HL-60 (cell line): Measurements from ENCODE around the gene C14orf180.

Experiments used
- POLR2AphosphoS5 ChIP-seq: IDR thresholded peaks from 2 replicates; pipeline ENCODE4 v1.6.1; 2012; ENCODE audit warnings: low read depth
- TF ChIP-seq, protein P1 (sequence below): IDR thresholded peaks from one replicate; pipeline ENCODE4 v1.5.1; 2011; ENCODE audit warnings: low read length, control low read depth, inconsistent platforms; ENCODE audit not compliant: insufficient read depth

DNA sequence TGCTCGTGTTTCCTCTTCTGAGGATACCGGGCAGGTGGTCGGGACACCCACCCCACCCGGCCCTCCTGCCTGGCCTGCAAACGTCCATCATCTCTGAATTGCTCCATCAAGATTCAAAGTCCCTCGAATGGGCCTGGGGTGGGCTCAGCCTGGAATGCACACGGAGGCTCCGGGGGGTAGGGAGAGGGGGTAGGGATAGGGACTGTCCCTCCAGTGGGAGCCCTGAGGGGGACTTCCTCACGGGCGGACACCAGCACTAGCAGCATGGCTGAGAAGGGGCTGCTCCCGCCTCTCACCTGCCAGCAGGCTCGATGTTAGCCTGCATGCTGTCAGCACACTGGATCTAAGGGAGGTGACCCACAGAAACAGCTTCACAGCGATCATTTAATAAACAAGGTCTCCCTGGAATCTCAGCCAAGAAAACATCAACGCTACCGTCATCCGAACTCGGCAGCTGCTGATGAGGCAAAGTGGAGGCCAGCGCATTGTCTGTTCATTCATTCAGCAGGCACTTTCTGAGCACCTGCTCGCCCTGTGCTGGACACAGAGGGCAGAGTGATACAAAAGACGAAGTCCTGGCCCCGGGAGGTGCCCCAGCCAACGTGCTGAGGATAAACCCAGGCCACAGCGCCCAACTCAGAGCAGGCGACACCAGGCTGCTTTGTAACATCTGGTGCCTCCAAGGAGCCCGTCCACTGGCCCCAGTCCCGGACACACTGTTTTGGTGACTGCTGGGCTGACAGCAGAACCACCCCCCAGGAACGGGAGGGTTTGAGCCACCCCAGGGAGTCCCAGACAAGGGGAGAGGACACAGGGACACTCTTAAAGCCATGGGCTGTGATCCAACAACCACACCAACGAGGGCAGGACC lies 18.7 kb downstream of the C14orf180 start:
- TF ChIP-seq, protein P1, sequence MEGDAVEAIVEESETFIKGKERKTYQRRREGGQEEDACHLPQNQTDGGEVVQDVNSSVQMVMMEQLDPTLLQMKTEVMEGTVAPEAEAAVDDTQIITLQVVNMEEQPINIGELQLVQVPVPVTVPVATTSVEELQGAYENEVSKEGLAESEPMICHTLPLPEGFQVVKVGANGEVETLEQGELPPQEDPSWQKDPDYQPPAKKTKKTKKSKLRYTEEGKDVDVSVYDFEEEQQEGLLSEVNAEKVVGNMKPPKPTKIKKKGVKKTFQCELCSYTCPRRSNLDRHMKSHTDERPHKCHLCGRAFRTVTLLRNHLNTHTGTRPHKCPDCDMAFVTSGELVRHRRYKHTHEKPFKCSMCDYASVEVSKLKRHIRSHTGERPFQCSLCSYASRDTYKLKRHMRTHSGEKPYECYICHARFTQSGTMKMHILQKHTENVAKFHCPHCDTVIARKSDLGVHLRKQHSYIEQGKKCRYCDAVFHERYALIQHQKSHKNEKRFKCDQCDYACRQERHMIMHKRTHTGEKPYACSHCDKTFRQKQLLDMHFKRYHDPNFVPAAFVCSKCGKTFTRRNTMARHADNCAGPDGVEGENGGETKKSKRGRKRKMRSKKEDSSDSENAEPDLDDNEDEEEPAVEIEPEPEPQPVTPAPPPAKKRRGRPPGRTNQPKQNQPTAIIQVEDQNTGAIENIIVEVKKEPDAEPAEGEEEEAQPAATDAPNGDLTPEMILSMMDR: no peak
- no peak for TF ChIP-seq POLR2AphosphoS5
